WERI-Rb-1 (cell line): ENCODE measurements around the gene FBXO48.
A peak's percentile ranks its signal among the peaks of the same experiment; 100 is the strongest.

ENCODE experiments used
- DNase-seq: peaks from one replicate; pipeline ENCODE4 v3.0.0-alpha.2; 2020
- H3K27ac ChIP-seq: fragments of 250-450 bp; sonication (Bioruptor Pico); 2 replicates; pipeline ENCODE4 v1.5.1; 2020; ENCODE audit warnings: mild to moderate bottlenecking, moderate library complexity
- H3K27me3 ChIP-seq: fragments of 250-450 bp; sonication (Bioruptor Pico); 2 replicates; pipeline ENCODE4 v1.5.1; 2021; ENCODE audit warnings: mild to moderate bottlenecking, low read depth, moderate library complexity; ENCODE audit not compliant: insufficient read depth, severe bottlenecking
- H3K36me3 ChIP-seq: fragments of 250-450 bp; sonication (Bioruptor Pico); 2 replicates; pipeline ENCODE4 v1.5.1; 2020; ENCODE audit warnings: mild to moderate bottlenecking, moderate library complexity
- H3K4me3 ChIP-seq: 2 replicates; pipeline ENCODE4 v1.5.1; 2011; ENCODE audit warnings: low read depth, mild to moderate bottlenecking, control low read depth, low read length
- H3K9me3 ChIP-seq: fragments of 250-450 bp; sonication (Bioruptor Pico); 2 replicates; pipeline ENCODE4 v1.5.1; 2021; ENCODE audit warnings: mild to moderate bottlenecking, moderate library complexity; ENCODE audit not compliant: severe bottlenecking
- CTCF ChIP-seq: IDR thresholded peaks from 2 replicates; pipeline ENCODE4 v1.5.1; 2011; ENCODE audit warnings: low read depth, mild to moderate bottlenecking, control low read depth, inconsistent platforms, low read length

FBXO48 gene

GRCh38 chr2:68463287-68463877 is 3.7 kb downstream of the FBXO48 start:
- H3K27me3 ChIP-seq, result no peaks in the 10 kb centered on the region
- H3K36me3 ChIP-seq, result peaks cover 4% of the 10 kb centered on the region; the same call in 1 of the 2 replicates
- TF ChIP-seq CTCF, result peak; percentile 53
- H3K27ac ChIP-seq, result no peak overlapping the region
- no peaks in the 10 kb centered on the region for H3K9me3 ChIP-seq
- DNase-seq, result no peak
- H3K4me3 ChIP-seq, result no peak overlapping the region

DNA sequence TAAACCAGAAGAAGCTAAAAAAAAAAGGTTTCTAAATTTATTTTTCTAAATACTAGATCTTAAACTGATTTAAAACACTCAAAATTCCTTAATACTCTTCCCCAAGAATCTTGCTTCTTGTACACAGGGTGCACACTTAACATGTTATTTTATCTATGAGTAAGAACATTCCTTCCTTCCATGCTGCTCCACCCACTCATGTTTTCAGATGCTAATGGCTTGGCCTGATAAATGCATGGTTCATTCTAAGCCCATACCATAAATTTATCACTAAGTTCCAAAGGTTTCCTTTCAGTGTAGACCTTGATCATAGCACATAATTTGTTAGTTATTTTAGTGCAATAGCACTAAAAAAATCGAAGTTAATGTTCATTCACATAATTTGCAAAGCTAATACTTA is 8.1 kb downstream of the FBXO48 start:
- Histone ChIP-seq H3K4me3 (no peak overlapping the region), H3K36me3 (no peaks in the 10 kb centered on the region), H3K27me3 (no peaks in the 10 kb centered on the region), H3K27ac (no peak overlapping the region), H3K9me3 (no peaks in the 10 kb centered on the region)
- DNase-seq, result no peak
- TF ChIP-seq CTCF, result no peak

DNA sequence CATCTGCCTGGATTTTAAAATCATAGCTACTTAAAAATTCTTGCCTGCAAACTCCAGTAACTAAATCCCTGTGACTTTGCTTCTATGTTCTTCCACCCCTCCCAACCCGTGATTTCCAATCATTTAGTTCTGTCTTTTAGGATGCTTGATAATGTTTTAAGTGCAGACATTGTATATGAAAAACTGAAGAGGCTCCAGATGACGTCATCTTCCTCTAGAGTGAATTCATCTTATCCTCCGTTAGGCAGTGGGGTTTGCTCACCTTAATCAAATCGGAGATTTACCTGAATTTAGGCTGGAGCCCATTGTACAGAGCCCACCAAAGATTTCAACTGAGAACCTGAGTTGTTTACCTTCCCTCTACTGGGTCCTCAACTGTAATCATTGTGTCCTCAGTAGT is 10.9 kb downstream of the FBXO48 start:
- TF ChIP-seq CTCF, result no peak

DNA sequence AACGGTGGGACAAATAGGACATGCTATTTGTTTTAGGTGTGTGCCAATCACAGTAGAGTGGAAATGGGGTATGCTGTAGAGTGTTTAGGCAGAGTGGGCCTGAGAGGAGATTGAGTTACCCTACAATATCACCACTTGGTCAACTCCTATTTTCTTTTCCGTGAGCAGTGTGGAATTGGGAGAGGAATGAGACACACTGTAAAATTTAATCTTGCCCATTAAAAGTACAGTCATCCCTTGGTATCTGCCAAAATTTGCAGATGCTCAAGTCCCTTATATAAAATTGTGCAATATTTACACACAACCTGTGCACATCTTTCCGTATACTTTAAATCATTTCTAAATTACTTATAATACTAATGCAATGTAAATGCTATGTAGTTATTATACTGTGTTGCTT is 12.4 kb downstream of the FBXO48 start:
- DNase-seq, result no peak
- no peak overlapping the region for H3K4me3 ChIP-seq
- no peaks in the 10 kb centered on the region for H3K36me3 ChIP-seq
- no peaks in the 10 kb centered on the region for H3K27me3 ChIP-seq
- no peak for TF ChIP-seq CTCF
- no peak overlapping the region for H3K27ac ChIP-seq
- H3K9me3 ChIP-seq, result no peaks in the 10 kb centered on the region

More for the DNA sequence above, 10.9 kb downstream of the FBXO48 start:
- Histone ChIP-seq H3K27ac (no peak overlapping the region), H3K9me3 (no peaks in the 10 kb centered on the region), H3K36me3 (no peaks in the 10 kb centered on the region), H3K27me3 (no peaks in the 10 kb centered on the region), H3K4me3 (no peak overlapping the region)
- DNase-seq, result no peak

GRCh38 chr2:68453761-68454360 is 13.2 kb downstream of the FBXO48 start:
- no peak for TF ChIP-seq CTCF
- Histone ChIP-seq H3K4me3 (no peak overlapping the region), H3K9me3 (no peaks in the 10 kb centered on the region), H3K36me3 (no peaks in the 10 kb centered on the region), H3K27ac (no peak overlapping the region), H3K27me3 (no peaks in the 10 kb centered on the region)
- no peak for DNase-seq
